PFSK-1 (cell line): ENCODE data around the gene TMEM190.

ENCODE experiments used
- FOXP2 ChIP-seq: optimal IDR thresholded peaks from 2 replicates; pipeline ENCODE3; 2011; ENCODE audit warnings: borderline replicate concordance, control low read depth, inconsistent platforms; ENCODE audit not compliant: insufficient read depth; ENCODE audit errors: extremely low read length, extremely low read depth
- POLR2AphosphoS5 ChIP-seq: IDR thresholded peaks from 2 replicates; pipeline ENCODE4 v1.6.1; 2012; ENCODE audit warnings: low read depth, mild to moderate bottlenecking, control low read depth, low read length, moderate library complexity
- REST ChIP-seq, 2 experiments: IDR thresholded peaks; 2 replicates each; pipeline versions ENCODE4 v1.6.1 to v1.8.0; 2011 to 2012; ENCODE audit warnings: low read depth in 2 of 2, low read length in 2 of 2, control low read depth in 1 of 2, inconsistent platforms in 1 of 2, mild to moderate bottlenecking in 1 of 2, moderate library complexity in 1 of 2; ENCODE audit not compliant: insufficient read depth in 1 of 2
- SIN3A ChIP-seq: IDR thresholded peaks from 2 replicates; pipeline ENCODE4 v1.6.1; 2012; ENCODE audit warnings: mild to moderate bottlenecking, low read length, moderate library complexity, borderline replicate concordance; ENCODE audit not compliant: insufficient read depth
- TAF1 ChIP-seq: IDR thresholded peaks from 2 replicates; pipeline ENCODE4 v1.6.1; 2012; ENCODE audit warnings: low read length, control low read depth, borderline replicate concordance; ENCODE audit not compliant: insufficient read depth

TMEM190 gene

GRCh38 chr19:55354698-55355212 lies 21.9 kb upstream of the TMEM190 start, which contains the start of gene COX6B2:
Gene COX6B2 (minus strand): TSS chr19:55354719. CDS start chr19:55354521, 198 bp downstream.
- no peak for TF ChIP-seq POLR2AphosphoS5
- no peak for TF ChIP-seq TAF1
- no peak for TF ChIP-seq REST (IDR thresholded peaks at IDR 0.05; ENCODE audit: insufficient read depth in 1 of 2, low read depth in 2 of 2, low read length in 2 of 2)
- TF ChIP-seq FOXP2: no peak
- no peak for TF ChIP-seq SIN3A

DNA sequence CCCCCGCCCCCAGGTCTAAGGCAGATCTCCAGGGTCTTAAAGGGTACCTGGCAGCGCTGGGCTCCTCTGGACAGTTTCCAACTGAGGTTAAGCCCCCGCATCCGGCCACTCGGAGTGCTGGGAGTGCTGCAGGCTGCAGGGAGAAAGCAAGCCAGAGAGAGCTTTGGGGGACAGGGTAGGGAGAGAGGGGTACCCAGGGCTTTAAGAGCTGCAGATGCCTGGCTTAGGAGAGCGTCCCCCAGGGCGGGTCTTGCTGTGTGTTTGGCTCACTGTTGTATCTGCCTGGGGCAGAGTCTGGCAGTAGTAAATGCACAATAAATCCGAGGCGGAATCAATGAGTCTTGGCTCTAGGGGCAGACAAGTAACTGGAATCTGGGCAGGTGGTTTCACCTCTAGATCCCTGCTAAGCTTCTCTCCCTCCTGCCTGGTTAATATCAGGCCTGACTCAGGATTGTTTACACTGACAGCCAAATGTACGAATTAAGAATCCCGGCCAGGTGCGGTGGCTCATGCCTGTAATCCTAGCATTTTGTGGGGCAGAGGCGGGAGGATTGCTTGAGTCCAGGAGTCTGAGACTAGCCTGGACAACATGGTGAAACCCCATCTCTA lies 21.3 kb upstream of the TMEM190 start:
- TF ChIP-seq TAF1 (no peak), SIN3A (no peak), POLR2AphosphoS5 (no peak), REST (IDR thresholded peaks at IDR 0.05; ENCODE audit: insufficient read depth in 1 of 2, low read depth in 2 of 2, low read length in 2 of 2) (no peak), FOXP2 (no peak)

DNA sequence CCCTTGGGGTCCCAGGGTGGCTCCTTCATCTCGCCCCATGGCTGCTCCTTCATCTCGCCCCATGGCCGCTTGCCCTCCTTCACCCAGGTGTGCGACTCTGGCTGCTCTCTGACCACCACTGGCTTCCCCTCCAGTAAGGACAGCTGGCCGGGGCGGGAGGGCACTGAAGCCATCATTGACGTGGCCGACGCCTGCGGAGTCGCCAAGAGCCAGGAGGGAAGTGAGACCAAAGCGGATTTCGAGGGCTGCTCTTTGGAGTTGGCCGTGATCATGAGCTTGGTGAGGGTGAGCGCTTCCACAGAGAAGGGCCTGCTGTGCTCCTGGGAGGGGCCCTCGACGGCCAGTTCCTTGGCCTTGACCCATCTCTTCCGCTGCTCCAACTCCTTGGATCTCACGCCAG lies 18.1 kb upstream of the TMEM190 start:
- no peak for TF ChIP-seq REST (IDR thresholded peaks at IDR 0.05; ENCODE audit: insufficient read depth in 1 of 2, low read depth in 2 of 2, low read length in 2 of 2)
- TF ChIP-seq POLR2AphosphoS5: no peak
- no peak for TF ChIP-seq TAF1
- no peak for TF ChIP-seq FOXP2
- no peak for TF ChIP-seq SIN3A

DNA sequence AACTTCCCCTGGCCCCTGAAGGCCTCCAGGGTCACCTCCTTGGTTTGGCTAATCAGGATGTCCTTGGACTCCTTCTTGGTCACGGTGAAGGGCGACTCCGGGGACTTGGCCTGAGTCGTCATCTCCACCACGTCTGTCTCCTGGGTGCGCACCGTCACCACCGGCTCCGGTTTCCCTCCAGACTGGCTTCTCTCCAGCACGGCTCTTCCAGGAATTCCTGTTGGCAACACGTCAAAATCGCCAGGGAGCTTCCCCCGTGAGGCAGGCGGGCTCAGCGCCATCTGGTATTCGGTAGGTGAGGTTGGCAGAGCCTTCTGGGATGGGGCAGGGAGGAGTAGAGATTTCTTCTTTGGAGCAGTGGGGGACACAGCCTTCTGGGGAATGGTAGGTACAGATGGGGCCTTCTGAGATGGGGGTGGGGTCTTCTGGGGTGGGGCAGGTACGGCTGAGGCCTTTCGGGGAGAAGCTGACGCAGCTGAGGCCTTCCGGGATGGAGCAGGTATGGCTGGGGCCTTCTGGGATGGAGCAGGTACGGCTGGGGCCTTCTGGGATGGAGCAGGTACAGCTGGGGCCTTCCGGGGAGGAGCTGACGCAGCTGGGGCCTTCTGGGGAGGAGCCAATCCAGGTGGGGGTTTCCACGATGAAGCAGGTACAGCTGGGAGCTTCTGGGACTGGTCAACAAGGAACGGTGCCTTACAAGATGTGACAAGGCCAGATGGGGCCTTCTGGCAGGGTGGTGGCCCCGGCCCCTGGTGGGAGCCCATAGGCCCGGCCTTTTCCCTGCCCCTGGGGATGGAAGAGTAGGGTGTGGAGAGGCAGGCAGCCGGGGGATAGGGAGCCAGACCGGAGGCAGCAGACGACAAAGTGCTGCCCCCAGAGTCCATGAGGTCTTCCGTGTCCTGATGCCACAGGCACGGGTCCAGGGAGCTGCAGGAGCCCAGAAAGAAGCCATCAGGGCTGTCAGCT lies 17.4 kb upstream of the TMEM190 start:
- TF ChIP-seq SIN3A: no peak
- TF ChIP-seq POLR2AphosphoS5: no peak
- no peak for TF ChIP-seq TAF1
- TF ChIP-seq REST (IDR thresholded peaks at IDR 0.05; ENCODE audit: insufficient read depth in 1 of 2, low read depth in 2 of 2, low read length in 2 of 2): no peak
- TF ChIP-seq FOXP2: no peak
